Stimulated activated naive CD8-positive, alpha-beta T cell treated with anti-CD3 and anti-CD28 coated beads, Interleukin-15, amount 100 ng/mL, for 72 hours (primary cell): ENCODE data around the gene ARHGAP24.

Experiments used
- ATAC-seq: fragments of 150-1000 bp; cut with Tn5 transposase; 2 replicates; pipeline ENCODE4 v1.10.0; 2021; ENCODE audit warnings: mild to moderate bottlenecking, moderate library complexity
- DNase-seq, 2 donors: peaks; one replicate each; pipeline ENCODE4 v3.0.0; 2021 to 2022
- H3K27ac Mint-ChIP-seq, 2 donors: one replicate each; pipeline ENCODE4 v1.8.0; 2022; ENCODE audit warnings: mild to moderate bottlenecking in 2 of 2, mixed read lengths in 2 of 2, moderate library complexity in 2 of 2
- H3K27me3 Mint-ChIP-seq: one replicate; pipeline ENCODE4 v1.8.0; 2022; ENCODE audit warnings: mixed read lengths
- H3K4me1 Mint-ChIP-seq: one replicate; pipeline ENCODE4 v1.8.0; 2022; ENCODE audit warnings: mild to moderate bottlenecking, mixed read lengths
- H3K4me3 Mint-ChIP-seq, 2 donors: one replicate each; pipeline ENCODE4 v1.8.0; 2022; ENCODE audit warnings: mild to moderate bottlenecking in 2 of 2, mixed read lengths in 2 of 2, moderate library complexity in 1 of 2
- H3K9me3 Mint-ChIP-seq, 2 donors: one replicate each; pipeline ENCODE4 v1.8.0; 2022; ENCODE audit warnings: mixed read lengths in 2 of 2

Gene ARHGAP24

GRCh38 chr4:85474356-85474755 lies 594 bp upstream of the ARHGAP24 start:
- Mint-ChIP-seq H3K4me3 (peak overlapping the region; percentile 31 to 76), H3K27me3 (peaks cover 54% of the 10 kb centered on the region)
- ATAC-seq = no peak

GRCh38 chr4:85475631-85476233 lies 782 bp downstream of the ARHGAP24 start:
- Mint-ChIP-seq H3K27me3 (peaks cover 43% of the 10 kb centered on the region), H3K9me3 (no peaks in the 10 kb centered on the region), H3K4me3 (no peak overlapping the region), H3K4me1 (peaks cover 10% of the 10 kb centered on the region), H3K27ac (no peak overlapping the region)
- DNase-seq (no peak), ATAC-seq (no peak)

More at GRCh38 chr4:85474356-85474755, 594 bp upstream of the ARHGAP24 start:
- DNase-seq = no peak
- Mint-ChIP-seq H3K4me1 (peaks cover 10% of the 10 kb centered on the region), H3K9me3 (no peaks in the 10 kb centered on the region), H3K27ac (no peak overlapping the region)

DNA sequence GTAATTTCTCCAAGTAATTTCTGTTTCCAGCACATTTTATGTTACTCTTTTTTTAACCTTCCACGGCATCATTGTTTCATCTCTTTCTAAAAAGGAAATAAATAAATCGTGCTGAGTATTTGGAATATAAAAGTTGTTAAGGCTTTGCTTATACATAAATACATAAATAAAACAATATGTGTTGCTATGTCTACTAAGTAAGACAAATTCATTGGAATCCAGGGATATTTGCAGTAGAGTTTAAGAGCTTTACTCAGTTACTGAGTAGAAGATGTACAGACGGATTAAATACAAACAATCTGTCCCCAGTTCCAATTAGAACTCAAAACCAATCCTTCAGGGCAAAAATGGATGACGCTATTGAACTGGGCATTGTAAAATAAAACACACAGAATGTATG lies 1.4 kb downstream of the ARHGAP24 start:
- Mint-ChIP-seq H3K9me3 (no peaks in the 10 kb centered on the region), H3K4me3 (no peak overlapping the region), H3K4me1 (peaks cover 10% of the 10 kb centered on the region), H3K27me3 (peaks cover 43% of the 10 kb centered on the region), H3K27ac (no peak overlapping the region)
- no peak for DNase-seq
- no peak for ATAC-seq

DNA sequence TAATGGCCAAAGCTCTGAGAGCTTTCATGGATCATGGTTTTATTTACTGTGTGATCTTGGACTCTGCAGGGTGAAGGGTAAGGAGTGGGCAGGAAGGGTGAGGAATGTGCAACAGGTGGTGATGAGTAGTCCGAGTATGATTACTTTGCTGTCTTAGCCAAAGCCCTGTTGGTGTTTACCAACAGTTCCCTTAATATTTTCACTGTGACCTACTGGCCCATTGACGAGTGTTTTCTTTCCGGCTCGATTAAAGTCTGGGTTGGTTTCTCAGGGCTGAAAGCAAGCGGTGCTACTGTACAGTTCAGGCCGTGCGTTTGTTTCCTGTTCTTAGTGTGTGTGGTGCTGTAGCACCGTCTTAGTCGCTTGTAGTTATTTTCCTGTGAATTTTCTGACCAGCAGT lies 2.6 kb downstream of the ARHGAP24 start:
- Mint-ChIP-seq H3K9me3 (no peaks in the 10 kb centered on the region), H3K4me3 (no peak overlapping the region), H3K4me1 (peaks cover 10% of the 10 kb centered on the region), H3K27me3 (peaks cover 41% of the 10 kb centered on the region), H3K27ac (no peak overlapping the region)
- DNase-seq (no peak), ATAC-seq (no peak)

DNA sequence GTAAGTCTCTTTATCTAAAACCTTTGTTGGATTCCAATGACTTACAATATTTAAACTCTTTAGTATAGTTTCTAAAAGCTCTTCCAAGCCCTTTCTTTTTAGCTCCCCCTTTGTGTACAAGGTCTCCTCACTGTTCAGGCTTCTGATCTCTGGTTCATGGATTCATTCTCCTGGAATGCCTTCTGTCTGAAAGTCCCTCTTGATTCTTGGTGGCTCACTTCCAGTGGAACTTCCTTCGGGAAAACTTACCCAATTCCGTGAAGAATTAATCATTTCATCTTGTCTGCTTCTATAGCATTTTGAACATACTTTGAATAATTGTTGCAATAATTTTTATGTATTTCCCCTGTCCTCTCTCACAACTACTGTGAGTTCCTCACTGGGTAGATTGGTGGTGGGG lies 3.6 kb downstream of the ARHGAP24 start:
- DNase-seq (no peak), ATAC-seq (no peak)
- Mint-ChIP-seq H3K27me3 (peaks cover 37% of the 10 kb centered on the region), H3K4me3 (no peak overlapping the region), H3K4me1 (peaks cover 10% of the 10 kb centered on the region), H3K27ac (no peak overlapping the region), H3K9me3 (no peaks in the 10 kb centered on the region)

GRCh38 chr4:85482010-85482738 lies 7.2 kb downstream of the ARHGAP24 start:
- DNase-seq = no peak
- Mint-ChIP-seq H3K27me3 (peaks cover 20% of the 10 kb centered on the region), H3K9me3 (no peaks in the 10 kb centered on the region), H3K4me1 (no peaks in the 10 kb centered on the region), H3K27ac (no peak overlapping the region), H3K4me3 (no peak overlapping the region)
- no peak for ATAC-seq

DNA sequence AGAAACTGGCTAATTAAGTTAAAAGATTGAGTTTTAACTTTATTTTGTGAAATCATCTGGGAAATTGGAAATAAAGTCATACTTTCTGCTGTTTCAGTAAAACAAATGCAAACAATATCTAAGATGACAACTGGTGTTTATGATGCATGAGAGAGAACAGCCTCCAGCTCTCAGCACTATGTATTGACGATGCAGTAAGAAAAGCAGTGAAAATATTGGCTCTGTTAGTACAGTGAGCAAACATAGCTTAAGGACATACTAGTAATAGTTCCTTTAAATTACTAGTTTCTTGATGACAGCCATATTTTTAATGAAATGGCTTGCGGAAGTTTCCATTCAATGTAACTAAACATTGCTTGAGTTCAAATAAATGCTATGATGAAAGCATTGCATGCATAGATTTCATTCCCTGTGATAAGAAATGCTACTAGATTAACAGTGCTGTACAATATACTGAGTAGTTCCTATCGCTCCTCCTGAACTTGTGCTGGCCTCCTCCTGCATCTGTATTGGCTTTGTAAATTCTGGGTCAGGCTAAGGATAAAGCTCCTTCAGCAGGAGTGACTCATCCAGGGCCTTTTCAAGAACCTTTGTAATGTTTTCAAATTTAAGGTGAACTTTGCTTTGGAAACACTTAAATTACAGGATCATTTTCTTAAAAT lies 11.6 kb downstream of the ARHGAP24 start:
- Mint-ChIP-seq H3K4me1 (no peaks in the 10 kb centered on the region), H3K9me3 (no peaks in the 10 kb centered on the region), H3K4me3 (no peak overlapping the region), H3K27me3 (no peaks in the 10 kb centered on the region), H3K27ac (no peak overlapping the region)
- peak; percentile 33 for ATAC-seq
- no peak for DNase-seq

DNA sequence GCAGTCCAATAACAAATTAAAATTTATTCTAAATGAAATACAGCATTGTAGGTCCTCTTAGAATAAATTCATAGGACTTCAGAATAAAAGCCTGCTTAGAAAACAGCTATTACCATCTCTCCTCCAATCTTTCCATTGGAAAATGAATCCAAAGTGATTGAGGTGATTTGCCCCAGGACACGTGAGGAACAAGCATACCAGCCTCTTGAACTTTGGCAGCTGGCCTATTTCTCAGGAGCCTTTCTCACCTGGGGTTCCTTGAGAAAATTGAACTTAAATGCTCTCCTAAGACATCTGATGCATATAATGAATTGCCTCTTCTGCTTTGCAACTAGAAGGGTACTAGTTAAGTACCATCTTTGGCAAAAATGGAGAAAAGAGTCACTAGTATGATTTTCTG lies 13.5 kb downstream of the ARHGAP24 start:
- H3K27me3 Mint-ChIP-seq = no peaks in the 10 kb centered on the region
- H3K27ac Mint-ChIP-seq = no peak overlapping the region
- DNase-seq = no peak
- no peaks in the 10 kb centered on the region for H3K4me1 Mint-ChIP-seq
- peaks cover 0 to 1% of the 10 kb centered on the region in 2 donors for H3K9me3 Mint-ChIP-seq
- no peak overlapping the region for H3K4me3 Mint-ChIP-seq
- no peak for ATAC-seq

GRCh38 chr4:85489273-85489981 lies 14.5 kb downstream of the ARHGAP24 start:
- Mint-ChIP-seq H3K27ac (no peak overlapping the region), H3K27me3 (no peaks in the 10 kb centered on the region), H3K4me1 (no peaks in the 10 kb centered on the region), H3K9me3 (peaks cover 0 to 6% of the 10 kb centered on the region in 2 donors), H3K4me3 (no peak overlapping the region)
- DNase-seq = no peak
- ATAC-seq = no peak

- ATAC-seq (no peak), DNase-seq (no peak)
- no peaks in the 10 kb centered on the region for H3K4me1 Mint-ChIP-seq
- H3K9me3 Mint-ChIP-seq = peaks cover 0 to 6% of the 10 kb centered on the region in 2 donors
- no peak overlapping the region for H3K4me3 Mint-ChIP-seq
- H3K27me3 Mint-ChIP-seq = no peaks in the 10 kb centered on the region
- no peak overlapping the region for H3K27ac Mint-ChIP-seq
Observed at GRCh38 chr4:85491527-85491926, 16.6 kb downstream of the ARHGAP24 start.

GRCh38 chr4:85492336-85492735 lies 17.4 kb downstream of the ARHGAP24 start:
- ATAC-seq (no peak), DNase-seq (no peak)
- Mint-ChIP-seq H3K4me1 (no peaks in the 10 kb centered on the region), H3K4me3 (no peak overlapping the region), H3K27ac (no peak overlapping the region), H3K27me3 (no peaks in the 10 kb centered on the region), H3K9me3 (peaks cover 0 to 6% of the 10 kb centered on the region in 2 donors)

GRCh38 chr4:85495621-85496020 lies 20.7 kb downstream of the ARHGAP24 start:
- H3K9me3 Mint-ChIP-seq = peaks cover 0 to 6% of the 10 kb centered on the region in 2 donors
- H3K4me3 Mint-ChIP-seq = no peak overlapping the region
- no peaks in the 10 kb centered on the region for H3K27me3 Mint-ChIP-seq
- DNase-seq (no peak), ATAC-seq (no peak)
- no peak overlapping the region for H3K27ac Mint-ChIP-seq
- no peaks in the 10 kb centered on the region for H3K4me1 Mint-ChIP-seq

- no peak overlapping the region for H3K27ac Mint-ChIP-seq
- DNase-seq (no peak), ATAC-seq (no peak)
- H3K4me3 Mint-ChIP-seq = no peak overlapping the region
- H3K9me3 Mint-ChIP-seq = peaks cover 0 to 6% of the 10 kb centered on the region in 2 donors
- H3K27me3 Mint-ChIP-seq = no peaks in the 10 kb centered on the region
- no peaks in the 10 kb centered on the region for H3K4me1 Mint-ChIP-seq
Observed at GRCh38 chr4:85496126-85496849, 21.3 kb downstream of the ARHGAP24 start.

- no peak overlapping the region for H3K27ac Mint-ChIP-seq
- ATAC-seq = no peak
- H3K4me1 Mint-ChIP-seq = no peaks in the 10 kb centered on the region
Observed at GRCh38 chr4:85496933-85497332, 22.0 kb downstream of the ARHGAP24 start.

GRCh38 chr4:85498068-85498733 lies 23.3 kb downstream of the ARHGAP24 start:
- DNase-seq (no peak), ATAC-seq (peak; percentile 64)
- peaks cover 0 to 6% of the 10 kb centered on the region in 2 donors for H3K9me3 Mint-ChIP-seq
- H3K4me3 Mint-ChIP-seq = no peak overlapping the region
- no peaks in the 10 kb centered on the region for H3K4me1 Mint-ChIP-seq
- no peak overlapping the region for H3K27ac Mint-ChIP-seq
- H3K27me3 Mint-ChIP-seq = no peaks in the 10 kb centered on the region

More at GRCh38 chr4:85496933-85497332, 22.0 kb downstream of the ARHGAP24 start:
- Mint-ChIP-seq H3K9me3 (peaks cover 0 to 6% of the 10 kb centered on the region in 2 donors), H3K27me3 (no peaks in the 10 kb centered on the region), H3K4me3 (no peak overlapping the region)
- DNase-seq = no peak
